GM21390 (cell line): ENCODE data around the gene CAPZA3.
"Not testable (repeated sequence)": the region's sequence is repeated elsewhere in the genome, so short reads cannot be mapped to it uniquely, and the experiment has no call there.

Experiments used
- ATAC-seq: cut with Tn5 transposase; IDR thresholded peaks from one replicate; pipeline ENCODE4 v1.9.1; 2021; ENCODE audit not compliant: unreplicated experiment

The CAPZA3 gene

GRCh38 chr12:18752947-18753346 is 15.0 kb downstream of the CAPZA3 start:
- ATAC-seq: no peak

- ATAC-seq: no peak
Measured at GRCh38 chr12:18753481-18754123, 15.7 kb downstream of the CAPZA3 start.

GRCh38 chr12:18754124-18754707 is 16.3 kb downstream of the CAPZA3 start:
- ATAC-seq: no peak

GRCh38 chr12:18755341-18755740 is 17.4 kb downstream of the CAPZA3 start:
- no peak for ATAC-seq

- ATAC-seq: not testable (repeated sequence)
Measured at GRCh38 chr12:18766479-18766878, 28.6 kb downstream of the CAPZA3 start.

GRCh38 chr12:18782827-18783226 is 44.9 kb downstream of the CAPZA3 start:
- ATAC-seq: no peak

- not testable (repeated sequence) for ATAC-seq
Measured at GRCh38 chr12:18785465-18785864, 47.5 kb downstream of the CAPZA3 start.
